Hepatocyte (in vitro differentiated cells): ENCODE measurements around the gene KXD1.

ENCODE experiments used
- EZH2phosphoT487 ChIP-seq: fragments of 200-600 bp; sonication (generic); IDR thresholded peaks from one replicate; pipeline ENCODE4 v1.6.1; 2018; ENCODE audit warnings: antibody characterized with exemption, mild to moderate bottlenecking, low read depth, moderate library complexity; ENCODE audit not compliant: unreplicated experiment, severe bottlenecking
- TF ChIP-seq, protein P1 (sequence below): fragments of 200-600 bp; sonication (generic); IDR thresholded peaks from 2 replicates; pipeline ENCODE4 v1.5.1; 2016; ENCODE audit warnings: antibody characterized with exemption, mild to moderate bottlenecking; ENCODE audit not compliant: poor library complexity

DNA sequence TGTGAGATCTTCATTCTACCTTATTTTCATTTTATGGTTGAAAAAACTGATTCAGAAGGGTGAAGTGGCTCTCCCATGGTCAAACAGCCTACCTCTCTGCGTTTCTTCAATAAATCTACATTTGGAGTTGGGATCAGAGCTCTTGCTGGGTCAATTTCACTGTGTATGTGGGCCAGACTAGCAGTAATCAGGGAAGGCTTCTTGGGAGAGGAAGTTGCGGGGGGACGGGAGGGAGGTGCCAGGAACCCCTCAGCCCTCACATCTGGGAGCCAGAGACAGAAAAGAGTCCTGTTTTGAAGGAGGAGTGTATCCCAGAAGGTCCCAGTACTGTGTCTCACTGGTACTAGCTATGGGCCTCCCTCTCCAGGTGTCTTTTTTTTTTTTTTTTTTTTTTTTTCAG is 934 bp downstream of the KXD1 start:
- TF ChIP-seq, protein P1, sequence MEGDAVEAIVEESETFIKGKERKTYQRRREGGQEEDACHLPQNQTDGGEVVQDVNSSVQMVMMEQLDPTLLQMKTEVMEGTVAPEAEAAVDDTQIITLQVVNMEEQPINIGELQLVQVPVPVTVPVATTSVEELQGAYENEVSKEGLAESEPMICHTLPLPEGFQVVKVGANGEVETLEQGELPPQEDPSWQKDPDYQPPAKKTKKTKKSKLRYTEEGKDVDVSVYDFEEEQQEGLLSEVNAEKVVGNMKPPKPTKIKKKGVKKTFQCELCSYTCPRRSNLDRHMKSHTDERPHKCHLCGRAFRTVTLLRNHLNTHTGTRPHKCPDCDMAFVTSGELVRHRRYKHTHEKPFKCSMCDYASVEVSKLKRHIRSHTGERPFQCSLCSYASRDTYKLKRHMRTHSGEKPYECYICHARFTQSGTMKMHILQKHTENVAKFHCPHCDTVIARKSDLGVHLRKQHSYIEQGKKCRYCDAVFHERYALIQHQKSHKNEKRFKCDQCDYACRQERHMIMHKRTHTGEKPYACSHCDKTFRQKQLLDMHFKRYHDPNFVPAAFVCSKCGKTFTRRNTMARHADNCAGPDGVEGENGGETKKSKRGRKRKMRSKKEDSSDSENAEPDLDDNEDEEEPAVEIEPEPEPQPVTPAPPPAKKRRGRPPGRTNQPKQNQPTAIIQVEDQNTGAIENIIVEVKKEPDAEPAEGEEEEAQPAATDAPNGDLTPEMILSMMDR, result no peak
- no peak for TF ChIP-seq EZH2phosphoT487
